IMR-90 (cell line): ENCODE measurements around the gene PLXNA4. TPM values are rescaled to one million over a fixed set of nuclear protein-coding genes. Genes with fewer than 3 reads are reported as not detected.

Source experiments
- ATAC-seq: fragments of 200-7000 bp; cut with Tn5 transposase; 2 replicates; pipeline ENCODE4 v1.9.1; 2020; ENCODE audit warnings: low read depth, mild to moderate bottlenecking, moderate library complexity
- BruUV-seq: library from RNA; stranded (reverse); fragments of 400-500 nt; replicated peaks from 2 replicates; lab custom pipeline; 2021; lab: Mats Ljungman, UMichigan
- CTCF ChIA-PET: fragments of 300-600 bp; formaldehyde crosslinking; extraction: SDS; loops from one replicate; lab custom pipeline; 2021; ENCODE audit warnings: antibody characterized with exemption; lab: Yijun Ruan, JAX
- POLR2A ChIA-PET: fragments of 300-600 bp; sonication (Branson Sonifier 250); formaldehyde crosslinking; loops from one replicate; lab custom pipeline; 2022; ENCODE audit warnings: antibody characterized with exemption; ENCODE audit not compliant: unreplicated experiment; lab: Charles Lee
- DNase-seq: peaks from one replicate; pipeline ENCODE4 v3.0.0; 2013
- H2AFZ ChIP-seq: replicated peaks from 2 replicates; pipeline ENCODE3; 2013; ENCODE audit warnings: low read length, mild to moderate bottlenecking; ENCODE audit not compliant: poor library complexity
- H2AK5ac ChIP-seq: 2 replicates; pipeline ENCODE4 v1.6.1; 2013; ENCODE audit warnings: low read depth, low read length, inconsistent platforms
- H2AK9ac ChIP-seq: replicated peaks from 2 replicates; pipeline ENCODE3; 2013; ENCODE audit warnings: mild to moderate bottlenecking, low read depth, low read length, moderate library complexity; ENCODE audit not compliant: poor library complexity
- H2BK120ac ChIP-seq: 2 replicates; pipeline ENCODE4 v1.6.1; 2013; ENCODE audit warnings: low read depth, low read length, inconsistent platforms
- H2BK15ac ChIP-seq: 3 replicates; pipeline ENCODE4 v1.6.1; 2013; ENCODE audit warnings: low read depth, low read length, inconsistent platforms
- H2BK20ac ChIP-seq: 2 replicates; pipeline ENCODE4 v1.6.1; 2013; ENCODE audit warnings: low read depth, mild to moderate bottlenecking, inconsistent platforms, low read length, moderate library complexity
- H2BK5ac ChIP-seq: 2 replicates; pipeline ENCODE4 v1.6.1; 2013; ENCODE audit warnings: mild to moderate bottlenecking, low read depth, low read length, inconsistent platforms; ENCODE audit not compliant: poor library complexity, severe bottlenecking
- H3K14ac ChIP-seq: replicated peaks from 2 replicates; pipeline ENCODE4 v1.6.1; 2013; ENCODE audit warnings: low read depth, low read length, inconsistent platforms
- H3K18ac ChIP-seq: 2 replicates; pipeline ENCODE4 v1.6.1; 2013; ENCODE audit warnings: low read depth, low read length, control low read depth
- H3K23ac ChIP-seq: 2 replicates; pipeline ENCODE4 v1.6.1; 2013; ENCODE audit warnings: low read depth, low read length, inconsistent platforms
- H3K27ac ChIP-seq: 2 replicates; pipeline ENCODE4 v1.5.1; 2013; ENCODE audit warnings: mild to moderate bottlenecking, control low read depth, low read length; ENCODE audit not compliant: insufficient read depth
- H3K27me3 ChIP-seq: 2 replicates; pipeline ENCODE4 v1.6.1; 2013; ENCODE audit warnings: low read length; ENCODE audit not compliant: control insufficient read depth, insufficient read depth
- H3K36me3 ChIP-seq: 2 replicates; pipeline ENCODE4 v1.6.1; 2013; ENCODE audit warnings: low read length, mixed read lengths; ENCODE audit not compliant: control insufficient read depth, insufficient read depth
- H3K4ac ChIP-seq: 2 replicates; pipeline ENCODE4 v1.6.1; 2013; ENCODE audit warnings: low read depth, low read length, inconsistent platforms
- H3K4me1 ChIP-seq: 2 replicates; pipeline ENCODE4 v1.6.1; 2013; ENCODE audit warnings: low read length, mixed read lengths; ENCODE audit not compliant: control insufficient read depth, insufficient read depth
- H3K4me2 ChIP-seq: 2 replicates; pipeline ENCODE4 v1.6.1; 2013; ENCODE audit warnings: low read depth, mild to moderate bottlenecking, control low read depth, low read length, moderate library complexity
- H3K4me3 ChIP-seq: 2 replicates; pipeline ENCODE4 v1.5.1; 2013; ENCODE audit warnings: low read depth, mild to moderate bottlenecking, control low read depth, low read length, moderate library complexity; ENCODE audit not compliant: insufficient read depth
- H3K56ac ChIP-seq: 2 replicates; pipeline ENCODE4 v1.6.1; 2013; ENCODE audit warnings: low read length, inconsistent platforms; ENCODE audit not compliant: insufficient read depth; ENCODE audit errors: extremely low read depth
- H3K79me1 ChIP-seq, 2 experiments: 2 replicates each; pipeline ENCODE4 v1.6.1; 2013; ENCODE audit warnings: low read length in 2 of 2, inconsistent platforms in 1 of 2, low read depth in 1 of 2
- H3K9ac ChIP-seq: 2 replicates; pipeline ENCODE4 v1.6.1; 2013; ENCODE audit warnings: low read depth, low read length, control low read depth
- H3K9me1 ChIP-seq: 2 replicates; pipeline ENCODE4 v1.6.1; 2013; ENCODE audit warnings: low read length, inconsistent platforms; ENCODE audit not compliant: insufficient read depth
- H3K9me3 ChIP-seq: 2 replicates; pipeline ENCODE4 v1.6.1; 2013; ENCODE audit warnings: low read length; ENCODE audit not compliant: control insufficient read depth, insufficient read depth
- H4K20me1 ChIP-seq: 2 replicates; pipeline ENCODE4 v1.6.1; 2013; ENCODE audit warnings: low read length, inconsistent platforms; ENCODE audit not compliant: insufficient read depth
- H4K5ac ChIP-seq: 2 replicates; pipeline ENCODE4 v1.6.1; 2013; ENCODE audit warnings: mild to moderate bottlenecking, low read depth, low read length, control low read depth
- H4K8ac ChIP-seq, 2 experiments: 2 replicates each; pipeline ENCODE4 v1.6.1; 2013; ENCODE audit warnings: low read depth in 2 of 2, low read length in 2 of 2, control low read depth in 1 of 2, inconsistent platforms in 1 of 2
- H4K91ac ChIP-seq: 2 replicates; pipeline ENCODE4 v1.6.1; 2013; ENCODE audit warnings: low read depth, low read length, inconsistent platforms; ENCODE audit not compliant: insufficient read depth
- BHLHE40 ChIP-seq: fragments of 150-350 bp; IDR thresholded peaks from 2 replicates; pipeline ENCODE4 v1.6.1; 2016; ENCODE audit warnings: mild to moderate bottlenecking, low read depth, low read length
- CEBPB ChIP-seq: IDR thresholded peaks from 2 replicates; pipeline ENCODE4 v1.6.1; 2012; ENCODE audit warnings: low read depth, low read length, improper control_type of control experiment
- CHD1 ChIP-seq: IDR thresholded peaks from 2 replicates; pipeline ENCODE4 v1.6.1; 2012; ENCODE audit warnings: low read depth, low read length, improper control_type of control experiment
- CTCF ChIP-seq: conservative IDR thresholded peaks from 2 replicates; pipeline ENCODE4 v1.5.1; 2012; ENCODE audit warnings: mild to moderate bottlenecking, low read depth, low read length, improper control_type of control experiment
- ELK1 ChIP-seq: fragments of 150-350 bp; IDR thresholded peaks from 2 replicates; pipeline ENCODE4 v1.6.1; 2016; ENCODE audit warnings: low read depth, mild to moderate bottlenecking, low read length, moderate library complexity, borderline replicate concordance
- FOS ChIP-seq: fragments of 150-350 bp; IDR thresholded peaks from 2 replicates; pipeline ENCODE4 v1.6.1; 2016; ENCODE audit warnings: low read depth, low read length
- MAFK ChIP-seq: IDR thresholded peaks from 2 replicates; pipeline ENCODE4 v1.6.1; 2012; ENCODE audit warnings: low read depth, low read length, improper control_type of control experiment
- MAZ ChIP-seq: IDR thresholded peaks from 2 replicates; pipeline ENCODE4 v1.6.1; 2012; ENCODE audit warnings: low read depth, mild to moderate bottlenecking, low read length, improper control_type of control experiment, moderate library complexity, borderline replicate concordance
- MXI1 ChIP-seq: IDR thresholded peaks from 2 replicates; pipeline ENCODE4 v1.6.1; 2012; ENCODE audit warnings: low read depth, mild to moderate bottlenecking, low read length, moderate library complexity, borderline replicate concordance
- NFE2L2 ChIP-seq: fragments of 150-350 bp; IDR thresholded peaks from 2 replicates; pipeline ENCODE4 v1.6.1; 2016; ENCODE audit warnings: low read depth, mild to moderate bottlenecking, low read length
- POLR2A ChIP-seq: IDR thresholded peaks from 2 replicates; pipeline ENCODE4 v1.6.1; 2012; ENCODE audit warnings: mild to moderate bottlenecking, low read depth, low read length
- RAD21 ChIP-seq: IDR thresholded peaks from 2 replicates; pipeline ENCODE4 v1.6.1; 2012; ENCODE audit warnings: low read length, improper control_type of control experiment
- RCOR1 ChIP-seq: IDR thresholded peaks from 2 replicates; pipeline ENCODE4 v1.6.1; 2012; ENCODE audit warnings: mild to moderate bottlenecking, low read length, improper control_type of control experiment; ENCODE audit not compliant: insufficient replicate concordance
- RFX5 ChIP-seq: IDR thresholded peaks from 2 replicates; pipeline ENCODE4 v1.8.0; 2012; ENCODE audit warnings: low read depth, mild to moderate bottlenecking, low read length, moderate library complexity
- SMC3 ChIP-seq: fragments of 150-350 bp; IDR thresholded peaks from 2 replicates; pipeline ENCODE4 v1.6.1; 2016; ENCODE audit warnings: low read depth, mild to moderate bottlenecking, antibody characterized with exemption, low read length, moderate library complexity
- USF2 ChIP-seq: fragments of 150-350 bp; IDR thresholded peaks from 2 replicates; pipeline ENCODE4 v1.6.1; 2017; ENCODE audit warnings: mild to moderate bottlenecking, antibody characterized with exemption, low read length, low read depth
- WGBS, 2 experiments: methylation state at CpG; one replicate each; pipeline versions ENCODE4 v1.1.5 to v1.1.7; 2013; ENCODE audit warnings: missing lambda C conversion rate in 2 of 2; ENCODE audit not compliant: insufficient read length in 1 of 2; ENCODE audit errors: extremely low coverage in 2 of 2; 5-methylcytosine and 5-hydroxymethylcytosine counted together
- dilution Hi-C: fragments of 300-500 bp; cut with HindIII; formaldehyde crosslinking; loops from one replicate; pipeline ENCODE4 v1.14.3; 2018; ENCODE audit warnings: low sequenced_read_pairs; ENCODE audit not compliant: unreplicated experiment
- in situ Hi-C: fragments of 300-500 bp; cut with MboI; formaldehyde crosslinking; loops from 3 replicates; pipeline ENCODE4 v1.14.3; 2019; ENCODE audit warnings: low sequenced_read_pairs, inconsistent platforms, mixed read lengths
- intact Hi-C: fragments of 100-400 bp; cut with micrococcal nuclease; formaldehyde crosslinking; loops from 2 replicates; pipeline ENCODE4 v1.10.0; 2022
- polyA plus RNA-seq, 3 experiments: library from polyadenylated mRNA; depleted of rRNA; stranded (reverse); fragments of >200 nt; gene quantifications; 2 replicates each; pipeline ENCODE4 v1.2.3, GENCODE V29; 2012; ENCODE audit warnings: low replicate concordance in 1 of 3
- total RNA-seq: library from RNA; depleted of rRNA; stranded (reverse); fragments of >200 nt; gene quantifications from 2 replicates; pipeline ENCODE4 v1.2.3, GENCODE V29; 2012

The PLXNA4 gene
- total and polyA plus RNA-seq, 2 of the 4 experiments (the other 2 are of a cell fraction), result under 0.01 TPM

- Histone ChIP-seq H4K8ac (no peak overlapping the region), H4K5ac (no peak overlapping the region), H2AK5ac (no peak overlapping the region), H3K9ac (no peak overlapping the region), H2BK20ac (no peak overlapping the region), H3K18ac (no peak overlapping the region), H3K9me1 (no peaks in the 10 kb centered on the region), H3K23ac (no peak overlapping the region), H2AFZ (no peak overlapping the region), H4K91ac (no peak overlapping the region), H3K4me2 (no peak overlapping the region), H2BK120ac (no peak overlapping the region), H3K27ac (no peak overlapping the region), H3K27me3 (no peaks in the 10 kb centered on the region), H3K56ac (no peak overlapping the region), H3K4ac (no peak overlapping the region), H3K4me3 (no peak overlapping the region), H3K9me3 (no peaks in the 10 kb centered on the region), H3K79me1 (no peaks in the 10 kb centered on the region), H3K14ac (no peak overlapping the region), H2BK15ac (no peak overlapping the region), H4K20me1 (no peaks in the 10 kb centered on the region), H3K36me3 (no peaks in the 10 kb centered on the region), H2AK9ac (no peak overlapping the region), H3K4me1 (no peaks in the 10 kb centered on the region), H2BK5ac (no peak overlapping the region)
- WGBS, 2 experiments, result 40% methylated on average over 1 of the region's 1 CpG; no CpG with 5 or more reads in 1 of the 2 experiments
- in situ Hi-C loops, result no loop called here
- ATAC-seq (no peak), DNase-seq (no peak)
- ChIA-PET POLR2A (no interaction called here), CTCF (interaction anchor here (0.9 kb wide), 1 partner anchor 286 kb away, joined by 3 read pairs; no protein-coding TSS in a partner anchor)
- BruUV-seq, result no TSS peak
- dilution Hi-C loops, result no loop called here
- TF ChIP-seq POLR2A (no peak), RFX5 (no peak), MAZ (no peak), USF2 (no peak), RAD21 (no peak), RCOR1 (no peak), ELK1 (no peak), CEBPB (no peak), CHD1 (no peak), MXI1 (no peak), FOS (no peak), BHLHE40 (no peak), MAFK (no peak), CTCF (no peak), SMC3 (no peak), NFE2L2 (no peak)
- intact Hi-C loops, result no loop called here
Measured at GRCh38 chr7:132291481-132291880, 284.8 kb downstream of the PLXNA4 start.
